Left renal pelvis (tissue), 4 donors: ENCODE results near the gene CRYL1. TPM values are rescaled to one million over a fixed set of nuclear protein-coding genes. Genes with fewer than 3 reads are reported as not detected.

Experiments used
- DNase-seq, 4 donors: peaks; one replicate each; pipeline ENCODE4 v3.0.0-alpha.2; 2013; ENCODE audit warnings: low read depth in 4 of 4, low spot score in 3 of 4
- polyA plus RNA-seq, 4 donors: library from polyadenylated mRNA; unstranded; fragments of 120-200 nt; gene quantifications; one replicate each; pipeline ENCODE4 v1.2.1, GENCODE V29; 2013; ENCODE audit not compliant: insufficient read length in 4 of 4

Gene CRYL1
- polyA plus RNA-seq, 4 donors, result 31.8 to 138 (median 121) TPM

- no peak for DNase-seq
Measured at GRCh38 chr13:20534038-20534608, 8.5 kb upstream of the CRYL1 start.

GRCh38 chr13:20528452-20528851 lies 2.8 kb upstream of the CRYL1 start:
- no peak for DNase-seq

- no peak for DNase-seq
Measured at GRCh38 chr13:20526664-20527063, 1.0 kb upstream of the CRYL1 start.

GRCh38 chr13:20525144-20525600 lies 485 bp downstream of the CRYL1 start:
- DNase-seq, result no peak

- DNase-seq, result no peak
Measured at GRCh38 chr13:20521364-20522115, 4.1 kb downstream of the CRYL1 start.

- DNase-seq, result no peak
Measured at GRCh38 chr13:20519875-20520274, 5.8 kb downstream of the CRYL1 start.

GRCh38 chr13:20518660-20519100 lies 7.0 kb downstream of the CRYL1 start:
- DNase-seq, result no peak

- no peak for DNase-seq
Measured at GRCh38 chr13:20514866-20515265, 10.8 kb downstream of the CRYL1 start.

- no peak for DNase-seq
Measured at GRCh38 chr13:20513466-20513995, 12.1 kb downstream of the CRYL1 start.

GRCh38 chr13:20512042-20512683 lies 13.5 kb downstream of the CRYL1 start:
- DNase-seq, result no peak

GRCh38 chr13:20506696-20507095 lies 19.0 kb downstream of the CRYL1 start:
- DNase-seq, result no peak

- DNase-seq, result no peak
Measured at GRCh38 chr13:20505405-20506366, 20.0 kb downstream of the CRYL1 start.

- DNase-seq, result no peak
Measured at GRCh38 chr13:20503088-20504083, 22.3 kb downstream of the CRYL1 start.

GRCh38 chr13:20501592-20501991 lies 24.1 kb downstream of the CRYL1 start:
- no peak for DNase-seq

GRCh38 chr13:20501120-20501519 lies 24.5 kb downstream of the CRYL1 start:
- DNase-seq, result no peak

GRCh38 chr13:20499986-20500385 lies 25.7 kb downstream of the CRYL1 start:
- DNase-seq, result no peak

- DNase-seq, result no peak
Measured at GRCh38 chr13:20498659-20499058, 27.0 kb downstream of the CRYL1 start.

GRCh38 chr13:20498129-20498528 lies 27.5 kb downstream of the CRYL1 start:
- DNase-seq, result no peak
